WERI-Rb-1 (cell line): ENCODE results near the gene POLR2F.

Source experiments
- DNase-seq: peaks from one replicate; pipeline ENCODE4 v3.0.0-alpha.2; 2020
- H3K27ac ChIP-seq: fragments of 250-450 bp; sonication (Bioruptor Pico); 2 replicates; pipeline ENCODE4 v1.5.1; 2020; ENCODE audit warnings: mild to moderate bottlenecking, moderate library complexity
- H3K27me3 ChIP-seq: fragments of 250-450 bp; sonication (Bioruptor Pico); 2 replicates; pipeline ENCODE4 v1.5.1; 2021; ENCODE audit warnings: mild to moderate bottlenecking, low read depth, moderate library complexity; ENCODE audit not compliant: insufficient read depth, severe bottlenecking
- H3K36me3 ChIP-seq: fragments of 250-450 bp; sonication (Bioruptor Pico); 2 replicates; pipeline ENCODE4 v1.5.1; 2020; ENCODE audit warnings: mild to moderate bottlenecking, moderate library complexity
- H3K4me3 ChIP-seq: 2 replicates; pipeline ENCODE4 v1.5.1; 2011; ENCODE audit warnings: low read depth, mild to moderate bottlenecking, control low read depth, low read length
- H3K9me3 ChIP-seq: fragments of 250-450 bp; sonication (Bioruptor Pico); 2 replicates; pipeline ENCODE4 v1.5.1; 2021; ENCODE audit warnings: mild to moderate bottlenecking, moderate library complexity; ENCODE audit not compliant: severe bottlenecking
- CTCF ChIP-seq: IDR thresholded peaks from 2 replicates; pipeline ENCODE4 v1.5.1; 2011; ENCODE audit warnings: low read depth, mild to moderate bottlenecking, control low read depth, inconsistent platforms, low read length

The POLR2F gene

DNA sequence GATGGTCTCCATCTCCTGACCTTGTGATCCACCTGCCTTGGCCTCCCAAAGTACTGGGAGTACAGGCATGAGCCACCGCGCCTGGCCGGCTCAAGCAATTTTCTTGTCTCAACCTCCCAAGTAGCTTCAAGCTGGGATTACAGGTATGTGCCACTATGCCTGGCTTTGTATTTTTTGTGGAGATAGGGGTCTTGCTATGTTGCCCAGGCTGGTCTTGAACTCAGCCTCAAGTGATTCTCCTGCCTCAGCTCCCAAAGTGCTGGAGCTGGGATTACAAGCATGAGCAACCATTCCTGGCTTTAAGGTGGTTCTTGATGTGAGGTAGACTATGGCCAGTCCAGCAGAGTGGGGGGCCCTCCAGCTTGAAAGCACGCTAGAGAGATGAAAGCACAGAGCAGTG, 7.6 kb downstream of the POLR2F start:
- Histone ChIP-seq H3K36me3 (peaks cover 52% of the 10 kb centered on the region), H3K27ac (no peak overlapping the region), H3K9me3 (no peaks in the 10 kb centered on the region), H3K27me3 (no peaks in the 10 kb centered on the region), H3K4me3 (no peak overlapping the region)
- no peak for TF ChIP-seq CTCF
- no peak for DNase-seq

- DNase-seq, result no peak
- H3K27ac ChIP-seq, result no peak overlapping the region
- no peak for TF ChIP-seq CTCF
- H3K36me3 ChIP-seq, result peaks cover 42% of the 10 kb centered on the region
- no peaks in the 10 kb centered on the region for H3K27me3 ChIP-seq
- no peak overlapping the region for H3K4me3 ChIP-seq
- H3K9me3 ChIP-seq, result no peaks in the 10 kb centered on the region
Measured at GRCh38 chr22:37965940-37966664, 12.6 kb downstream of the POLR2F start.

DNA sequence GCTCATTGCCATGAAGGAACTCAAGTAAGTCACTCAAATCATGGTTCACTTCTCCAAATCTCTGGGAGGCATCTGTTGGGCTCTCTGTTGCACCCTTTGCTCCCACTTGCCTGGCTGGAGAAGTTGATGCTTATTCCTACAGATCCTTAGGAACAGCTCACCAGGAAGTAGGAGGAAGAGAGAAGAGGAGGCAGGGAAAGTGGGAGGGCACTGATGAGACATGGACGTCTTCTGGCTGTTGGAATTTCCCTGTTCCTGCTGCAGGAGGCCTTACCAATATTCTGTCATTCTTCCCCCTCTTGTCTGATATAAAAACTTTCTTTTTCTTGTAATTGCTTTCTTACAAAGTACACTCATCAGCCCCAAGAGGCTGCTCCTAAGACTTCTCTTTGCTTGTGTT, 13.6 kb downstream of the POLR2F start:
- no peak for TF ChIP-seq CTCF
- no peaks in the 10 kb centered on the region for H3K9me3 ChIP-seq
- DNase-seq, result no peak
- H3K36me3 ChIP-seq, result peaks cover 32% of the 10 kb centered on the region
- H3K27ac ChIP-seq, result no peak overlapping the region
- no peaks in the 10 kb centered on the region for H3K27me3 ChIP-seq
- H3K4me3 ChIP-seq, result no peak overlapping the region

DNA sequence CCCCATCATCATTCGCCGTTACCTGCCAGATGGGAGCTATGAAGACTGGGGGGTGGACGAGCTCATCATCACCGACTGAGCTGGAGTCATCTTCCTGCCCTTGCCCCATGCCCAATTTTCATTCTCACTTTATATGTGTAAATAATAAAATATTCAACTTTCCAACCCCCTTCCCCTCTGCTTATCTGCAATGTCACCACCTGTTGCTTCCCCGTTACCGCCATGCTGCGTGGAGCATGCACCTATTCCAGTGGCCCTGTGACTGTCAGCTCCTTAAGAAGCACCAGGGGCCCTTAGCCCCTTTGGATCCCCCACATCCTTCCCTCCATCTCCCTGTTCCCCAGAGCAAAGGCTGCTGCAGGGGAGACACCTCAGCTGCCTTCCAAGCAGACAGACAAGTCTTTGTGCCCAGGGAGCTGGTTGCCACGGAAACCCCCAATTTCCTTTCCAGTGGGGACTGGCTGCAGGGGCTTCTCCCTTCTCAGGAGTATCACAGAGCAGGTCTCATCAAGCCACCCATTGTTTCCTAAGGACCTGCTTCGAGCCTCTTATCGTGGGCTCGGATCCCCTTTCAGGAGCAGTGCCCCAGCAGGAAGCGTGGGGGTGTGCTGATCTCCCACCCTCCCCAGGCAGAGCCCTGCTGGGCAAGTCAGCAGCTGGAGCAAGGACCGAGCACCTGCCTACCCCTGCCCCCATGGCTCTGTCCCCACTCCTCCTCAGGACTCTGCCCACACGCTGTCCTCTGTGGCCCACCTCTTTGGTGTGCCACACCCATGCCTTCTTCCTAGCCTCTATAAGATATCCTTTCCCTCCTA, 14.3 kb downstream of the POLR2F start:
- Histone ChIP-seq H3K4me3 (no peak overlapping the region), H3K27me3 (no peaks in the 10 kb centered on the region), H3K36me3 (peaks cover 25% of the 10 kb centered on the region), H3K27ac (no peak overlapping the region), H3K9me3 (no peaks in the 10 kb centered on the region)
- no peak for DNase-seq
- no peak for TF ChIP-seq CTCF

GRCh38 chr22:37968452-37969251, 15.2 kb downstream of the POLR2F start:
- no peak overlapping the region for H3K27ac ChIP-seq
- H3K4me3 ChIP-seq, result no peak overlapping the region
- H3K9me3 ChIP-seq, result no peaks in the 10 kb centered on the region
- no peak for DNase-seq
- H3K27me3 ChIP-seq, result no peaks in the 10 kb centered on the region
- peaks cover 19% of the 10 kb centered on the region for H3K36me3 ChIP-seq
- TF ChIP-seq CTCF, result no peak
